GM19099 (cell line): Measurements from ENCODE around the gene PLA2G15.

Source experiments
- POLR2A ChIP-seq: IDR thresholded peaks from 3 replicates; pipeline ENCODE4 v1.6.1; 2011; ENCODE audit warnings: low read depth; ENCODE audit not compliant: insufficient read length; ENCODE audit errors: extremely low read depth

PLA2G15 gene

GRCh38 chr16:68310437-68310773 lies 65.2 kb downstream of the PLA2G15 start:
- no peak for TF ChIP-seq POLR2A
